NCI-H2227 (cell line): ENCODE data around the gene EPHA1.

Source experiments
- DNase-seq: peaks from one replicate; lab custom pipeline; 2025; ENCODE audit not compliant: unreplicated experiment; lab: John Stamatoyannopoulos, UW

EPHA1 gene

GRCh38 chr7:143408686-143409561 lies at the start of gene EPHA1:
TSS of gene EPHA1 (minus strand) at chr7:143408856. CDS start at chr7:143408805, 51 bp downstream.
- no peak for DNase-seq

GRCh38 chr7:143458263-143458662 lies 49.6 kb upstream of the EPHA1 start:
- no peak for DNase-seq

- DNase-seq, result no peak
Measured at GRCh38 chr7:143456992-143457793, 48.5 kb upstream of the EPHA1 start.

GRCh38 chr7:143455942-143456341 lies 47.3 kb upstream of the EPHA1 start:
- DNase-seq, result no peak

- no peak for DNase-seq
Measured at GRCh38 chr7:143455491-143455890, 46.8 kb upstream of the EPHA1 start.

GRCh38 chr7:143454091-143454680 lies 45.5 kb upstream of the EPHA1 start:
- DNase-seq, result no peak

- DNase-seq, result no peak
Measured at GRCh38 chr7:143452495-143452894, 43.8 kb upstream of the EPHA1 start.

- DNase-seq, result no peak
Measured at GRCh38 chr7:143451746-143452145, 43.1 kb upstream of the EPHA1 start.

- no peak for DNase-seq
Measured at GRCh38 chr7:143451122-143451521, 42.5 kb upstream of the EPHA1 start.

GRCh38 chr7:143449793-143450192 lies 41.1 kb upstream of the EPHA1 start:
- DNase-seq, result no peak

GRCh38 chr7:143448429-143448828 lies 39.8 kb upstream of the EPHA1 start:
- DNase-seq, result no peak

GRCh38 chr7:143447466-143447865 lies 38.8 kb upstream of the EPHA1 start:
- no peak for DNase-seq

GRCh38 chr7:143444785-143445184 lies 36.1 kb upstream of the EPHA1 start:
- no peak for DNase-seq

GRCh38 chr7:143444063-143444782 lies 35.6 kb upstream of the EPHA1 start:
- DNase-seq, result no peak

- DNase-seq, result no peak
Measured at GRCh38 chr7:143443153-143443552, 34.5 kb upstream of the EPHA1 start, which contains the start of gene TAS2R60. TSS of gene TAS2R60 (plus strand) at chr7:143443453. CDS start at chr7:143443453, 0 bp downstream.

- DNase-seq, result no peak
Measured at GRCh38 chr7:143439866-143440265, 31.2 kb upstream of the EPHA1 start.

GRCh38 chr7:143437578-143437977 lies 28.9 kb upstream of the EPHA1 start:
- DNase-seq, result no peak

GRCh38 chr7:143436325-143436946 lies 27.8 kb upstream of the EPHA1 start:
- DNase-seq, result no peak

GRCh38 chr7:143435266-143435665 lies 26.6 kb upstream of the EPHA1 start:
- DNase-seq, result no peak

- DNase-seq, result no peak
Measured at GRCh38 chr7:143434660-143435059, 26.0 kb upstream of the EPHA1 start.
